SH-SY5Y (cell line): Measurements from ENCODE around the gene CD47.

Source experiments
- GATA2 ChIP-seq: IDR thresholded peaks from 2 replicates; pipeline ENCODE4 v1.6.1; 2011; ENCODE audit warnings: mild to moderate bottlenecking, low read depth, low read length
- GATA3 ChIP-seq: IDR thresholded peaks from 2 replicates; pipeline ENCODE4 v1.6.1; 2011; ENCODE audit warnings: low read depth, mild to moderate bottlenecking, low read length, moderate library complexity

- no peak for TF ChIP-seq GATA2
- no peak for TF ChIP-seq GATA3
These were observed 65.7 kb downstream of the CD47 start for GRCh38 chr3:108025177-108025576.
